PFSK-1 (cell line): Measurements from ENCODE around the gene ARL11.

Experiments
- POLR2AphosphoS5 ChIP-seq: IDR thresholded peaks from 2 replicates; pipeline ENCODE4 v1.6.1; 2012; ENCODE audit warnings: low read depth, mild to moderate bottlenecking, control low read depth, low read length, moderate library complexity
- REST ChIP-seq, 2 experiments: IDR thresholded peaks; 2 replicates each; pipeline versions ENCODE4 v1.6.1 to v1.8.0; 2011 to 2012; ENCODE audit warnings: low read depth in 2 of 2, low read length in 2 of 2, control low read depth in 1 of 2, inconsistent platforms in 1 of 2, mild to moderate bottlenecking in 1 of 2, moderate library complexity in 1 of 2; ENCODE audit not compliant: insufficient read depth in 1 of 2
- SIN3A ChIP-seq: IDR thresholded peaks from 2 replicates; pipeline ENCODE4 v1.6.1; 2012; ENCODE audit warnings: mild to moderate bottlenecking, low read length, moderate library complexity, borderline replicate concordance; ENCODE audit not compliant: insufficient read depth

- TF ChIP-seq POLR2AphosphoS5 (no peak), REST (IDR thresholded peaks at IDR 0.05; ENCODE audit: insufficient read depth in 1 of 2, low read depth in 2 of 2, low read length in 2 of 2) (no peak), SIN3A (no peak)
Measured at GRCh38 chr13:49645451-49645850, 17.1 kb downstream of the ARL11 start.
